T-helper 1 cell treated with Interleukin-12 subunit alpha and Interleukin-12 subunit beta and Interleukin-4 antibody, amounts not matched to agents 30 μg/mL and 1 μg/mL, for 36 hours (primary cell): ENCODE measurements around the gene PCDH1.
A peak's percentile ranks its signal among the peaks of the same experiment; 100 is the strongest.

Experiments
- H3K27ac Mint-ChIP-seq: one replicate; pipeline ENCODE4 v1.8.0; 2021; ENCODE audit warnings: mild to moderate bottlenecking, mixed read lengths
- H3K27me3 Mint-ChIP-seq: one replicate; pipeline ENCODE4 v1.8.0; 2021; ENCODE audit warnings: low read depth, mixed read lengths
- H3K36me3 Mint-ChIP-seq: one replicate; pipeline ENCODE4 v1.8.0; 2021; ENCODE audit warnings: low read depth, mixed read lengths
- H3K4me1 Mint-ChIP-seq: one replicate; pipeline ENCODE4 v1.8.0; 2021; ENCODE audit warnings: low read depth, mixed read lengths
- H3K4me3 Mint-ChIP-seq: one replicate; pipeline ENCODE4 v1.8.0; 2021; ENCODE audit warnings: mild to moderate bottlenecking, moderate library complexity, mixed read lengths
- H3K9me3 Mint-ChIP-seq: one replicate; pipeline ENCODE4 v1.8.0; 2021; ENCODE audit warnings: mixed read lengths

Gene PCDH1

GRCh38 chr5:141881886-141882285 lies 3.7 kb upstream of the PCDH1 start:
- Mint-ChIP-seq H3K27me3 (peaks cover 87% of the 10 kb centered on the region), H3K27ac (no peak overlapping the region), H3K9me3 (no peaks in the 10 kb centered on the region), H3K4me3 (no peak overlapping the region), H3K36me3 (peaks cover 2% of the 10 kb centered on the region), H3K4me1 (peaks cover 24% of the 10 kb centered on the region)

DNA sequence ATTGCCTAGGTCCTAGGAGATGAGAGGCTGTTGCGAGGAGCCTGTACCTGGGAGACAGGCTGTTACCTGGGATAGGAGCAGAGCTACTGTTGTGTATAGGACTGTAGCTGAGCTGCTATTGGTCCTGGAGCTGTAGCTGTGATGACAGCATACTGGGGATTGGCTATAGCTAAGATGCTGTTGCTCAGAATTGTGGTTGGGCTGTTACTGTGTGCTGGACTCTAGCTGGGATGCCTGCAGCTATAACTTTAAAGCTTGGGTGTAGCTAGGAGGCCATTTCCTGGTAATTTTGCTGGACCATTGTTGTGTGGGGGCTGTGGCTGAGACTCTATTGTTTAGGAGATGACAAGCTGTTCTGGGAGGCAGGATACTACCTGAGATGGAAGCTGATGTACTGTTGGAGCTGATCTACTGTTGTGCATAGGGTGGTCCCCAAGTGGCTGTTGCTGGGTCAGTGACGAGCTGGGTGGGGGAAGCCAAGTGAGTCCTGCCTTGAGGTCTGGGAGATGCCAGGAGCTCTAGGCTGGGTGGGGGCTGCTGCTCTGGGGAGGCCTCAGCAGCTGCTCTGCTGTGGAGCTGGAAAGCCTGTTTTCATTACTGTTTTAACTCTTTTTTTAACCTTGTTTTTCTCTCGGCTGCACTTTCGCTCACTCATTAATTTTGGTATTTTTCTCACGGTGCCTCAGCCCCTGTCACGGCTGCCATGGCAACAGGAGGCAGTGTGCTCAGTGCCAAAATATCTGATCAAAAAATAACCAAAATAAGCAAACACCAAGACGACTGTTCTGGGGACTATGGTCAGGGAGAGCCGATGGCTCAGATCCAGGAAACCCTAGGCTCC lies 3.0 kb upstream of the PCDH1 start:
- H3K36me3 Mint-ChIP-seq, result peaks cover 2% of the 10 kb centered on the region
- no peak overlapping the region for H3K4me3 Mint-ChIP-seq
- H3K27ac Mint-ChIP-seq, result no peak overlapping the region
- H3K4me1 Mint-ChIP-seq, result peaks cover 24% of the 10 kb centered on the region
- H3K9me3 Mint-ChIP-seq, result no peaks in the 10 kb centered on the region
- H3K27me3 Mint-ChIP-seq, result peaks cover 84% of the 10 kb centered on the region

- peaks cover 84% of the 10 kb centered on the region for H3K27me3 Mint-ChIP-seq
- no peak overlapping the region for H3K4me3 Mint-ChIP-seq
- H3K27ac Mint-ChIP-seq, result peak overlapping the region; percentile 47
- peaks cover 2% of the 10 kb centered on the region for H3K36me3 Mint-ChIP-seq
- no peaks in the 10 kb centered on the region for H3K9me3 Mint-ChIP-seq
- peaks cover 24% of the 10 kb centered on the region for H3K4me1 Mint-ChIP-seq
Measured at GRCh38 chr5:141879941-141880738, 1.9 kb upstream of the PCDH1 start.

GRCh38 chr5:141879426-141879759 lies 1.2 kb upstream of the PCDH1 start:
- H3K36me3 Mint-ChIP-seq, result peaks cover 2% of the 10 kb centered on the region
- peaks cover 24% of the 10 kb centered on the region for H3K4me1 Mint-ChIP-seq
- H3K27me3 Mint-ChIP-seq, result peaks cover 84% of the 10 kb centered on the region
- no peaks in the 10 kb centered on the region for H3K9me3 Mint-ChIP-seq
- H3K27ac Mint-ChIP-seq, result peak overlapping the region; percentile 47
- H3K4me3 Mint-ChIP-seq, result peak overlapping the region; percentile 76

DNA sequence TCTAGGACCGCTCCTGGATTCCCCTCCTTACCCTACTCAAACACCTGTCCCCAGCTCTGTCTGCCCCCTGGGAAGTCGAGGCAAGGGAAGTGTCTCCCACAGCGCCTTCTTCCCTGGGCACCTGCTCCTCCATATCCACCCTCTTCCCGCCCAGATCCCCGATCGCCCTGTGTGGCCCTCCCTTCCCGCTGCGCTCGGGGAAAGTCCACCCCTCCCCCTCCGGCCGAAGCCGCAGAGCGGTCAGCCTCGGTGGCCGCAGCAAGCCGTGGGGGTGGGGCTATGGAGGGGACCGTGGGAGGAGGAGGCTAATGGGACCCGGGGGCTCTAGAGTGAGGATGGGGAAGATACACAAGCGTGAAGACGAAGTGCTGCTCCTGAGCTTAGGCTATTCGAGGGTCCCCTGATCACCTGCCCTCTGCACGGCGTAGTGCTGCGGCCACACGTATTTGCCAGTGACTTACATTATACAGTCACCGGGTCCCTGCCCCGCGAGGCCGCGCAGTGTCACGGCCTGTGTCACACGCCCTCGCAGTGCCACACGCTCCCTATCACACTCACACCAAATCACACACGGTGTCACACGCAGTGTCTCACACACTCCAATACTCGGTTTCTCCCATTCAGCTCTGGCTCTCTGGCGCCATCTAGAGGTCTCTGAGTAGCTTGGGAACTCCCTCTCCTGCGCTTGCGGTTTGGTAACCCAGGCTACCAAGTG lies 658 bp upstream of the PCDH1 start:
- H3K4me1 Mint-ChIP-seq, result peaks cover 23% of the 10 kb centered on the region
- H3K9me3 Mint-ChIP-seq, result no peaks in the 10 kb centered on the region
- peak overlapping the region; percentile 76 for H3K4me3 Mint-ChIP-seq
- H3K27ac Mint-ChIP-seq, result peak overlapping the region; percentile 22
- H3K27me3 Mint-ChIP-seq, result peaks cover 84% of the 10 kb centered on the region
- H3K36me3 Mint-ChIP-seq, result peaks cover 1% of the 10 kb centered on the region

GRCh38 chr5:141877356-141878185 lies 639 bp downstream of the PCDH1 start:
- Mint-ChIP-seq H3K4me3 (peak overlapping the region; percentile 58), H3K36me3 (no peaks in the 10 kb centered on the region), H3K9me3 (no peaks in the 10 kb centered on the region), H3K27ac (no peak overlapping the region), H3K27me3 (peaks cover 83% of the 10 kb centered on the region), H3K4me1 (peaks cover 21% of the 10 kb centered on the region)

DNA sequence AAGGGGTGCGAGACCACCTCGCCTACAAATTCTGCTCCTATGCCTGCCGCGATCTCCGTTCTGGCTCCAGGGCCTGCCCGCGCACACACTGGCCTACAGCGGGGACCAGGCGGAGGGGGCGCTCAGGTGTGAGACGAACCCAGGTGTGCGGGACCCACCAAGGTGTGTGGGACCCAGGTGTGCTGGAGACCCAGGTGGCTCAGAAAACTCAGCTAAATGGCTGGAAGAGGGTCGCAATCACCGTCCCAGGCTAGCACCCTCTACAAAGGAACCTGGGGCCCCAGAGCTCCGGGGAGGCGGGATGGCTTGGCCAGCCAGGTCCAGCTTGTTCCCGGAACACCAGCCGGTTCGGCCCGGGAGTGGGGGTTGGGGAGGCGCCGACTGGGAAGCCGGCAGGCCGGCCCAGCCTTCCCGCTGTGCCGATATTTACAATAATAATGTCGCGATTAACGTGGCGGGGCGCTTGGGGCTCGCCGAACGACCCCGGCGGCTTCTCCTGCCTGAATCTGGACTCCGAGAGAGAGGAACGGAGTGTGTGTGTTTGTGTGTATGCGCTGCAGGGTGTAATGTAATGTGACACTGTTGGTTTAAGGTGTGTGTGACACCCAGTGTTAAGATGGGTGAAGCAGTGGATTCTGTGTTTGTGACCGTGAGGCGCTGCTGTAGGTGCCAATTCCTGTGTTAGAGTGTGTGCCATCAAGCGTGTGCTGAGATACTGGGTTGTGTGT lies 1.4 kb downstream of the PCDH1 start:
- peaks cover 83% of the 10 kb centered on the region for H3K27me3 Mint-ChIP-seq
- no peaks in the 10 kb centered on the region for H3K36me3 Mint-ChIP-seq
- H3K4me1 Mint-ChIP-seq, result peaks cover 18% of the 10 kb centered on the region
- peak overlapping the region; percentile 26 for H3K4me3 Mint-ChIP-seq
- H3K27ac Mint-ChIP-seq, result no peak overlapping the region
- no peaks in the 10 kb centered on the region for H3K9me3 Mint-ChIP-seq

- H3K27ac Mint-ChIP-seq, result no peak overlapping the region
- no peaks in the 10 kb centered on the region for H3K9me3 Mint-ChIP-seq
- peaks cover 83% of the 10 kb centered on the region for H3K27me3 Mint-ChIP-seq
- no peaks in the 10 kb centered on the region for H3K36me3 Mint-ChIP-seq
- H3K4me1 Mint-ChIP-seq, result peaks cover 18% of the 10 kb centered on the region
- no peak overlapping the region for H3K4me3 Mint-ChIP-seq
Measured at GRCh38 chr5:141875795-141876627, 2.2 kb downstream of the PCDH1 start.

GRCh38 chr5:141875022-141875740 lies 3.0 kb downstream of the PCDH1 start:
- peaks cover 81% of the 10 kb centered on the region for H3K27me3 Mint-ChIP-seq
- no peaks in the 10 kb centered on the region for H3K9me3 Mint-ChIP-seq
- H3K4me1 Mint-ChIP-seq, result peaks cover 18% of the 10 kb centered on the region
- H3K36me3 Mint-ChIP-seq, result no peaks in the 10 kb centered on the region
- H3K4me3 Mint-ChIP-seq, result no peak overlapping the region
- H3K27ac Mint-ChIP-seq, result no peak overlapping the region

- Mint-ChIP-seq H3K4me3 (no peak overlapping the region), H3K9me3 (no peaks in the 10 kb centered on the region), H3K4me1 (peaks cover 15% of the 10 kb centered on the region), H3K27me3 (peaks cover 73% of the 10 kb centered on the region), H3K36me3 (no peaks in the 10 kb centered on the region), H3K27ac (no peak overlapping the region)
Measured at GRCh38 chr5:141874262-141874964, 3.8 kb downstream of the PCDH1 start.

GRCh38 chr5:141873933-141874261 lies 4.3 kb downstream of the PCDH1 start:
- Mint-ChIP-seq H3K27ac (no peak overlapping the region), H3K27me3 (peaks cover 68% of the 10 kb centered on the region), H3K4me1 (peaks cover 11% of the 10 kb centered on the region), H3K36me3 (no peaks in the 10 kb centered on the region), H3K4me3 (no peak overlapping the region), H3K9me3 (no peaks in the 10 kb centered on the region)
